SJCRH30 (cell line): Measurements from ENCODE around the gene EDDM13. TPM values are rescaled to one million over a fixed set of nuclear protein-coding genes. Genes with fewer than 3 reads are reported as not detected.
"Not testable (repeated sequence)": the region's sequence is repeated elsewhere in the genome, so short reads cannot be mapped to it uniquely, and the experiment has no call there.

Experiments
- DNase-seq, 2 experiments: peaks; one replicate each; pipeline ENCODE4 v3.0.0-alpha.2; 2015 to 2020
- H3K27ac ChIP-seq: fragments of 250-450 bp; sonication (Bioruptor Pico); 2 replicates; pipeline ENCODE4 v1.5.1; 2020; ENCODE audit warnings: mild to moderate bottlenecking, moderate library complexity
- H3K27me3 ChIP-seq: fragments of 250-450 bp; sonication (Bioruptor Pico); 2 replicates; pipeline ENCODE4 v1.5.1; 2020; ENCODE audit warnings: mild to moderate bottlenecking, moderate library complexity
- H3K36me3 ChIP-seq: fragments of 250-450 bp; sonication (Bioruptor Pico); 2 replicates; pipeline ENCODE4 v1.5.1; 2020; ENCODE audit warnings: mild to moderate bottlenecking, moderate library complexity
- H3K4me1 ChIP-seq: fragments of 250-450 bp; sonication (Bioruptor Pico); 2 replicates; pipeline ENCODE4 v1.5.1; 2020; ENCODE audit warnings: mild to moderate bottlenecking, moderate library complexity
- H3K4me3 ChIP-seq: fragments of 250-450 bp; sonication (Bioruptor Pico); 2 replicates; pipeline ENCODE4 v1.5.1; 2020; ENCODE audit warnings: mild to moderate bottlenecking, moderate library complexity
- H3K9me3 ChIP-seq: fragments of 250-450 bp; sonication (Bioruptor Pico); replicated peaks from 2 replicates; pipeline ENCODE4 v1.5.1; 2020; ENCODE audit warnings: mild to moderate bottlenecking, moderate library complexity
- total RNA-seq: library from RNA; depleted of rRNA; stranded (reverse); fragments of >200 nt; shearing (Covaris generic); gene quantifications from 2 replicates; pipeline ENCODE4 v1.2.3, GENCODE V29; 2014

EDDM13 gene
- total RNA-seq, 1 experiment from 2014 or later, result not detected

DNA sequence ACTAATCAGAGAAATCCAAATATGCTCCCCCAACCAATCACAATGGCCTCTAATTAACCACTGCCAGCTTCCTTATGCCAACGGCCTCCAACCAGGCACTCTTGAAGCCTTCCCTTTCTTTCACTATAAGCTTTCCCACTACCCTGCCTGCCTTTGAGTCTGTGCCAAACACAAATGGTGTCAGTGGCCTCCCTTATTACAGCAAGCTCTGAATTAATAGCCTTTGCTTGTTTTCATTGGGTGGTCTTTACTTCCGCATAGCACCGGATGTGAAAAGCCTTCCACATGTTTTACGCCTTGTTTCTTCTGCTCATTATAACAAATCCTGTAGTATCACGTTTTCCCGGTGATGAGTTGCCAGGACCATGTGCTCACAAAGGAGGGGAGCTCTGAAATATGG is 1.4 kb upstream of the EDDM13 start:
- Histone ChIP-seq H3K36me3 (no peaks in the 10 kb centered on the region), H3K4me1 (no peaks in the 10 kb centered on the region), H3K4me3 (no peak overlapping the region), H3K27me3 (no peaks in the 10 kb centered on the region), H3K9me3 (no peaks in the 10 kb centered on the region), H3K27ac (no peak overlapping the region)
- no peak for DNase-seq

DNA sequence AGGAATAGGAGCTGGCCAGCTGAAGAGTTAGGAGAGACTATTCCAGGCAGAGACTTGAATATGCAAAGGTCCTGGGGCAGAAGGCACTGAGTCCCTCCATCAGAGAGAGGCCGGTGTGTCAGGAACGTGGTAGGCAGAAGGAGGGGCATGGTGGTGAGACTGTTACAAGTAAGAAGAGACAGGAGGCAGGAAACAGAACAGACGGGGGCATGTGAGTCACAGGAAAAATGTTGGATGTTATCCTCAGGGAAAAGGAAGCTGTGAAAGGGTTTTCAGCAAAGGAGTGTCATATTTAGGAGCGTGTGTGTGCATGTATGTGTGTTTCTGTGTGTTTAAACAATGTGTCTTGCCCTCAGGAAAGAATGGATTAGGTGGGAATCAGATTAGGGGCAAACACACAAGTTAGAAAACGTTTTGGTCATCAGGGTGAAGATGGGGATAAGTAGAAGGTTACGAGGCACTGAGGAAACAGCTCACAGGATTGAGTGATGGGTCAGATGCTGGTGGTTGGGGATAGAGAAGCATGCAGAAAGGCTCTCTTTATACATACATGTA is 1.1 kb downstream of the EDDM13 start:
- H3K9me3 ChIP-seq, result no peaks in the 10 kb centered on the region
- H3K27me3 ChIP-seq, result no peaks in the 10 kb centered on the region
- H3K36me3 ChIP-seq, result no peaks in the 10 kb centered on the region
- 0 out of 2 replicates have a peak overlapping the region, but pooled peaks have one; percentile 19 for H3K27ac ChIP-seq
- DNase-seq, result peak in 1 of 2 experiments; percentile 3
- no peaks in the 10 kb centered on the region for H3K4me1 ChIP-seq
- H3K4me3 ChIP-seq, result no peak overlapping the region

DNA sequence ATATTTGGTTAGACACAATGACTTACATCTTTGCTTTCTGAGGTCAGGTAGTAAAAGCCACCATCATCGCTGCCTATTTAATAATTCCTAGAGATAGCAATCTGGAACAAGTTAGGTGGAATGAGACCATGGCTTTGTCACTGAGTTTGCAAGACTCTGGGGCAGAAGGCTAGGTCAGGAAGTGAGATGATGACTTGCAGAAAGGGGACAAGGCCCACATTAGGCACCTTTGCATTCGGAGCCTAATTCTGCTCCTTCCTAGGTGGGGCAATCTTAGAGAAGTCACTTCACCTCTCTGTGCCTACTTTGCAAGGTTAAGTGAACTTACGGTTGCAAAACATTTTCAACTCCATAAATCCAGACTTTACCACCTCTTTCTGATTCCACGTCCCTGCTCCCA is 10.3 kb downstream of the EDDM13 start:
- Histone ChIP-seq H3K27ac (no peak overlapping the region), H3K27me3 (no peaks in the 10 kb centered on the region), H3K9me3 (no peaks in the 10 kb centered on the region), H3K36me3 (no peaks in the 10 kb centered on the region), H3K4me3 (no peak overlapping the region), H3K4me1 (no peaks in the 10 kb centered on the region)
- DNase-seq, result no peak

DNA sequence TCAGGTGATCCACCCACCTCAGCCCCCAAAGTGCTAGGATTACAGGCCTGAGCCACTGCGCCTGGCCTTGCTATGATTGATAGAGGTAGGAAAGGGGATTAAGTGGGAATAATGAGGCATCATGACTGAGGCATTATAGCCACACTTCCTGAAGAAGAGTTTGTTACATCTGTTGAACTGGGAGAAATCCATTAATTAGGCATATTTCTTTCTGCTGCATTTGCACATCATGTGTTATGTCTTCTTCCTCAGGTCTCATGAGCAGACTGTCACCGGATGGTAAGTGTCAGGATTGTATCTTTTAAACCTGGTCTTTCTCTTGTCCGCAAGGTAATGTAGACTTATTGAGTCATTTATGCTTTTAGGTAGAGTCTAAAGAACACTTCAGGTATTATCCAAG is 12.2 kb downstream of the EDDM13 start:
- Histone ChIP-seq H3K27me3 (no peaks in the 10 kb centered on the region), H3K36me3 (no peaks in the 10 kb centered on the region), H3K4me3 (no peak overlapping the region), H3K4me1 (no peaks in the 10 kb centered on the region), H3K27ac (no peak overlapping the region), H3K9me3 (no peaks in the 10 kb centered on the region)
- no peak for DNase-seq

DNA sequence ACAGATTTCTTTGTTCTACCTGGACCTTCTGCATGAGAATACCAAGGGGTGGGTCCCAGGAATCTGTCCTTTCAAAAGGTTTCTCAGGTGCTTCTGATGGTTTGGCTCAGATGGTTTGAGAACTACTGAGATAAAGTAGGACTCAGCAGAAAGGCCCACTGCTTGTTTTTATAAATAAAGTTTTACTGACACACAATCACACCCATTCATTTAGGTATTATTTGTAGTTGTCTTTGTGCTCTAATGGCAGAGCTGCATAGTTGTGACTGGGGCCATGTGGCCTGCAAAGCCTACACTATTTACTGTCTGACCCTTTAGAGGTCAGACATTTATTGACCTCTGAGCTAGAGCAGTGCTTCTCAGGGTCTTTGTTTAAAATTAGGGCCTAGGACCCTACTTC is 17.6 kb downstream of the EDDM13 start:
- no peaks in the 10 kb centered on the region for H3K36me3 ChIP-seq
- H3K4me1 ChIP-seq, result no peaks in the 10 kb centered on the region
- no peaks in the 10 kb centered on the region for H3K9me3 ChIP-seq
- H3K27ac ChIP-seq, result no peak overlapping the region
- H3K27me3 ChIP-seq, result no peaks in the 10 kb centered on the region
- no peak for DNase-seq
- H3K4me3 ChIP-seq, result no peak overlapping the region

DNA sequence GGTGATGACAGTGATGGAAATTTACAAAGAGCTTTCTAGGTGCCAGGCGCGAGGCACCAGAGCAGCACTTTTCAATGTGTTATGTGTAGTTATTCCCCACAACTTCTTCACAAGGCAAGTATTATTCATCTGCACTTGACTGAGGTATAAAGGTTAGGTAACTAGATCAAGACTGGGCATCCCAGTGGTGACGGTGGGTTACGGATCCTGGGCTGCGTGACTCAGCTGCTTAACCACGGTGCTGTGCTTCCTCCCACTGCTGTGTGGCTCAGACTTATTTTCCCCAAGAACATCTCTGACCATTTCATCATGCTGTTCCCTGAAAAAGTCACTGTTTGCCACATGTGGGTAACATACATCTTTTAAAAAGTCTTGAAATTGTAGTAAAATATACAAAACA is 19.3 kb downstream of the EDDM13 start:
- Histone ChIP-seq H3K27ac (no peak overlapping the region), H3K4me3 (no peak overlapping the region), H3K36me3 (no peaks in the 10 kb centered on the region), H3K9me3 (no peaks in the 10 kb centered on the region), H3K4me1 (no peaks in the 10 kb centered on the region), H3K27me3 (no peaks in the 10 kb centered on the region)
- no peak for DNase-seq

DNA sequence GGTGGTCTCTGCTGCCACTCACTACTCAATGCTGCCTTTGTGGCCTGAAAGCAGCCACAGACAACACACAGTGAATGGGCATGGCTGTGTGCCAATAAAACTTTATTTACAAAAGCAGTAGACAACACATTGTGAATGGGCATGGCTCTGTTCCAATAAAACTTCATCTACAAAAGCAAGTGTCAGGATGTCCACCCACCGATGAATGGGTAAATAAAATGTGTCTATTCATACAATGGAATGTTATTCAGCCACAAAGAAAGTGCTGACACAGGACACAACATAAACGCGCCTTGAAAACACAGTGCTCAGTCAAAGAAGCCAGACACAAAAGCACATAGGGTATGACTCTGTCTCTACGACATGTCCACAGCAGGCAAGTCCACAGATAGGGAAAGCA is 22.0 kb downstream of the EDDM13 start:
- Histone ChIP-seq H3K9me3 (no peaks in the 10 kb centered on the region), H3K36me3 (no peaks in the 10 kb centered on the region), H3K4me3 (no peak overlapping the region), H3K4me1 (no peaks in the 10 kb centered on the region), H3K27me3 (no peaks in the 10 kb centered on the region), H3K27ac (no peak overlapping the region)
- no peak for DNase-seq

DNA sequence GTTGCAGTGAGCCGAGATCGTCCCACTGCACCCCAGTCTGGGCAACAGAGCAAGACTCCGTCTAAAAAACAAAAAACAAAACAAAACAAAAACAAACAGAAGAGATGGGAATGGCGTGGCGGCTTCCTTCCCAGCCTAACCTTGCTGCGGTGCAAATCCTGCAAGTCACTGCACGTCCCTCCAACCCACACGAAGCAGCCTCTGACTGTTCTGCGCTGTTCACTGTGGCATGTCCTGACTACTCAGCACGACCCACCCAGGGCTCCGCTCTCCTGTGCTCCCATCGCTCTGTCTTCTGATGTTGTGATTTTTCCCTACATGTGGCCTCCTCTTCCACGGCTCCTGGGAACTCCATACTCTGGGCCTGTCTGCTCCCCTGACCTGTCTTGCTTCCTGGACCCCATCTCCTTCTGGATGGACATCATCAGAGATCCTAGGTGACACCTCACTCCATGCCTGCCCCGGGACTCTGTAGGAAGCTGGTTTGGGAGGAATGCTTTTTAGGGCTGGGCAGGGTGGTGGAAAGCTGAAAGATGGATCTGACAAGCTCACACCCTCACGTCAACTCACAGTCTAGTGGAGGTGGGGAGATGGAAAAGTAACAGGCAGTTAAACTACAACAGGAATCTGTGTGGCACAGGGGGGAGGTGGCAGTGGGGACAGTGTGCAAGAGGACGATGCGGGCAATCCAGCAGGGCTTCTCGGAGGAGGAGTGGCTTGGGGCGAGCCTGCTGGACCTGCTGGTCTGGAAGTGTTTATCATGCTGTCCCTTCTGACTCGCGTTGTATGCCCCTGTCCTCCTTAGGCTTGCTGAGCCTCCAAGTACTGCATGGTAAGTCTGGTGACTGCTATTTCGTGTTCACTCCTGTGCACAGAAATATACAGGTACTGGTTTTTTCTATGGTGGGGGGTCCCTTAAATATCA is 23.2 kb downstream of the EDDM13 start:
- no peak for DNase-seq
- H3K4me1 ChIP-seq, result no peaks in the 10 kb centered on the region
- H3K36me3 ChIP-seq, result no peaks in the 10 kb centered on the region
- H3K4me3 ChIP-seq, result no peak overlapping the region
- H3K27ac ChIP-seq, result no peak overlapping the region
- no peaks in the 10 kb centered on the region for H3K27me3 ChIP-seq
- no peaks in the 10 kb centered on the region for H3K9me3 ChIP-seq

DNA sequence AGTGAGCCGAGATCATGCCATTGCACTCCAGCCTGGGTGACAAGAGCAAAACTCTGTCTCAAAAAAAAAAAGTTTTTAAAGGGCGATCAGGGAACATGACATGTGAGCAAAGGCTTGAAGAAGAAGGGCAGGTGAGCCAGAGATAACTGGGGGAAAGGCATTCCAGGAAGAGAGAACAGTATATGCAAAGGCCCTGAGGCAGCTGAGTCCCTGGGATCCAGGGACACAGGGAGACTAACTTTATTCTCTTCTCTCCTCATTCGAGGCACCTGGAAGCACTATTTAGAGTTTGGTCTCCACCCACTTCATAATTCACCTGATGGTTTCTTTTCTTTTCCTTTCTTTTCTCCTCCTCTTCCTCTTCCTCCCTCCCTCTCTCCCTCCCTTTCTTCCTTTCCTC is 24.5 kb downstream of the EDDM13 start:
- Histone ChIP-seq H3K4me3 (no peak overlapping the region), H3K27me3 (no peaks in the 10 kb centered on the region), H3K9me3 (no peaks in the 10 kb centered on the region), H3K27ac (no peak overlapping the region), H3K36me3 (no peaks in the 10 kb centered on the region), H3K4me1 (no peaks in the 10 kb centered on the region)
- DNase-seq, result no peak

DNA sequence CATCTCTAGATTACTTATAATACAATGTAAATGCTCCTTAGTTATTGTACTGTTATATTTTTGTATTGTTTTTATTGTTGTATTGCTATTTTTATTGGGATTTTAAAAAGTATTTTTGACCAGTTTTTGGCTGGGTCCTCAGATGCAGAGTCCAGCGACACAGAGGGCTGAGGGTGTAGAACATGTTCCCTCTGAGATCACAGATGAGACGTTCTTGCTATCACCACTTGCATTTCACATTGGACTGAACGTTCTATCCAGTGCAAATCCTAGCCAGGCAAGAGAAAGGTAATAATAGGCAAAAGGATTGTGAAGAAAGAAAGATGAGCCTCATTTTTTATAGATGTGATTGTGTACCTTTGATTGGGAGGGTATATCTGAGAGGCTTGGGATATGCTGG is 27.1 kb downstream of the EDDM13 start:
- Histone ChIP-seq H3K27ac (no peak overlapping the region), H3K9me3 (no peaks in the 10 kb centered on the region), H3K4me3 (no peak overlapping the region), H3K27me3 (no peaks in the 10 kb centered on the region), H3K36me3 (no peaks in the 10 kb centered on the region), H3K4me1 (no peaks in the 10 kb centered on the region)
- no peak for DNase-seq

DNA sequence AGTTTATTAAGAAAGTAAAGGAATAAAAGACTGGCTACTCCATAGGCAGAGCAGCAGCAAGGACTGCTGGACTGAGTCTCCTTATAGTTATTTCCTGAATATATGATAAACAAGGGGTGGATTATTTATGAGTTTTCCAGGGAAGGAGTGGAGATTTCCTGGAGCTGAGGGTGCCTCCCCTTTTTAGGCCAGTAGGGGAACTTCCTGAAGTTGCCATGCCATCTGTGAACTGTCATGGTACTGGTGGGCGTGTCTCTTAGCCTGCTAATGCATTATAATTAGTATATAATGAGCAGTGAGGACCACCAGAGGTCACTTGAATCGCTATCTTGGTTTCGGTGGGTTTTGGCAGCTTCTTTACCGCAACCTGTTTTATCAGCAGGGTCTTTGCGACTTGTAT is 28.6 kb downstream of the EDDM13 start:
- Histone ChIP-seq H3K4me3 (no peak overlapping the region), H3K27me3 (no peaks in the 10 kb centered on the region), H3K36me3 (no peaks in the 10 kb centered on the region), H3K4me1 (no peaks in the 10 kb centered on the region), H3K27ac (no peak overlapping the region), H3K9me3 (no peaks in the 10 kb centered on the region)
- no peak for DNase-seq

DNA sequence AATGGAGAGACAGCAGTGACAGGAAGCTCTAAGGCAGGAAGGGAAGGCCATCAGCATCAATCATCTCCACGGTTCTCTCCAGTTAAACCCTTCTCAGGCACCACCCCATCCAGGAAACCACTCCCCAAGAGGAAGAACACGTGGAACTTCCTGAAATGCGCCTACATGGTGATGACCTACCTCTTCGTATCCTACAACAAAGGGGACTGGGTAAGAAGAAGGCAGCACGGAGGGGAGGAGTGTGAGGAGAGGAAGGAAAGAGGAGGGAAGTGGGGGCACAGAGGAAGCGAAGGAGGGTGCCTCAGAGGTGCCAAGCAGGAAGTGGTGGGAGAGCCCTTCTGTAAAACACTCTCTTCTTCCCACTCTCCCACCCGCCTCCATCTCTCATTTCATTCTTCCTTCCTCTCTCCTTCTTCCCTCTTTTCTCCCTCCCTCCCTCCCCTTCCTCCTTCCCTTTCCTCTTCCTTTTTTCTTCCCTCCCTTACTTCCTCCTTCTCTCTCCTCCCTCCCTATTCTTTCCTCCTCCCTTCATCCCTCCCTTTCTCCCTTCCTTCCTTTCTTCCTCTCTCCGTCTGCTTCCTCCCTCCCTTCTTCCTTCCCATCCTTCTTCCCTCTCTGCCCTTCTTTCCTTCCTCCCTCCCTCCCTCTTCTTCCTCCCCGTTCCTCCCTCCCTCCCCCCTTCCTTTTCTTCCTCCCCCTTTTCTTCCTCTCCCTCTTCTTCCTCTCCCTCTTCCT is 29.5 kb downstream of the EDDM13 start:
- Histone ChIP-seq H3K27me3 (no peaks in the 10 kb centered on the region), H3K9me3 (no peaks in the 10 kb centered on the region), H3K36me3 (no peaks in the 10 kb centered on the region), H3K4me1 (no peaks in the 10 kb centered on the region), H3K27ac (no peak overlapping the region), H3K4me3 (no peak overlapping the region)
- DNase-seq, result no peak

DNA sequence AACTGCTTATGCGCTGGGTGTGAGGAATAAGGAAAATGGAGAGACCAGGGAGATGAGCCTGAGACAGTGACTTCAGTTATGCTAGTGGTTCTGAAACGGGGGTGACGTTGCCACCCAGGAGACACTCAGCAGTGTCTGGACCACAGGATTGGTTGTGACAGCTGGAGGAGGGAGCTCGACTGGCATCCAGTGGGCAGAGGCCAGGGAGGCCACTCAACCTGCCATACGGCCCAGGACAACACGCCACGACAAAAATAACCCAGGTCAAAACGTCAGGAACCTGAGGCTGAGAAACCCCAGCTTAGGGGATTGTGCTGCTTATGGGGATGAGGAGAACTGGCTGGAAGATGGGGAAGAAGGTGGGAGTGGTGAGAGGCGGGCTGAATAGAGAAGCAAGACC is 31.7 kb downstream of the EDDM13 start:
- Histone ChIP-seq H3K9me3 (no peaks in the 10 kb centered on the region), H3K27ac (no peak overlapping the region), H3K4me1 (no peaks in the 10 kb centered on the region), H3K27me3 (no peaks in the 10 kb centered on the region), H3K4me3 (no peak overlapping the region), H3K36me3 (no peaks in the 10 kb centered on the region; the same call in 1 of the 2 replicates)
- DNase-seq, result no peak

DNA sequence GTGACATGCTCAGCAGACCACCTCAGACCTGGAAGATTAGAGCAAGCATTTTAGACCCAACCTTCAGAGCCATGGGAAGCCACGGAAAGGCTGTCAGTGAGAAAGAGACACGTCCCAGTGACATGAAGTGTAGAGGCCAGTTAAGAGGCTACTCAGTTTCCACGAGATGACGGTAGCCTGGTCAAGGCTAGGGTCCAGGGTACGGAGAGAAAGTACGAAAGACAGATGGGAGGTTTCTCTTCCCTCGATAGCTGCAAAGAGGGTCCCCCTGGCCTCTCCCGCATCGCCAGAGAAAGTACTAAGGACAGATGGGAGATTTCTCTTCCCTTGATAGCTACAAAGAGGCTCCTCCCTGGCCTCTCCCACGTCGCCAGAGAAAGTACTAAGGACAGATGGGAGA is 33.5 kb downstream of the EDDM13 start:
- no peak overlapping the region for H3K27ac ChIP-seq
- no peak overlapping the region for H3K4me3 ChIP-seq

DNA sequence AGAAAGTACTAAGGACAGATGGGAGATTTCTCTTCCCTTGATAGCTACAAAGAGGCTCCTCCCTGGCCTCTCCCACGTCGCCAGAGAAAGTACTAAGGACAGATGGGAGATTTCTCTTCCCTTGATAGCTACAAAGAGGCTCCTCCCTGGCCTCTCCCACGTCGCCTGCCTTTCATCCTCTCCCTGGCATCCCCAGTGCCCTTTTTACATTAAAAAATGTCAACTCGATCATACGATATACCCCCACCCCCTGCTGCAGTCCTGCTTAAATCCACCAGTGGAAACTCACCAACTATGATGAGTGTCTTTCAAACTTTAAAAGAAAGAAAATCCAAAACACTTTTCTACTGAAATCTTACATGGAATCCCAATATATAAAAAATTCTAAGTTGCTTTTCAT is 34.5 kb downstream of the EDDM13 start:
- not testable (repeated sequence) for H3K36me3 ChIP-seq, H3K4me3 ChIP-seq, H3K9me3 ChIP-seq, H3K27me3 ChIP-seq, H3K27ac ChIP-seq, DNase-seq, H3K4me1 ChIP-seq

More for the DNA sequence above, 33.5 kb downstream of the EDDM13 start:
- Histone ChIP-seq H3K36me3 (no peaks in the 10 kb centered on the region; the same call in 1 of the 2 replicates), H3K9me3 (no peaks in the 10 kb centered on the region), H3K4me1 (no peaks in the 10 kb centered on the region), H3K27me3 (no peaks in the 10 kb centered on the region)
- no peak for DNase-seq
